HEK293T (cell line): ENCODE measurements around the gene ZWILCH.

Experiments
- ARNT ChIP-seq: fragments of 450-650 bp; IDR thresholded peaks from 2 replicates; pipeline ENCODE4 v1.6.1; 2017; ENCODE audit warnings: mild to moderate bottlenecking
- BHLHE40 ChIP-seq: fragments of 450-650 bp; IDR thresholded peaks from 2 replicates; pipeline ENCODE4 v1.6.1; 2016; ENCODE audit warnings: mild to moderate bottlenecking, moderate library complexity, borderline replicate concordance
- ELF4 ChIP-seq: fragments of 450-650 bp; IDR thresholded peaks from 2 replicates; pipeline ENCODE4 v1.6.1; 2017; ENCODE audit warnings: antibody characterized with exemption
- FOXA1 ChIP-seq: fragments of 450-650 bp; IDR thresholded peaks from 2 replicates; pipeline ENCODE4 v1.6.1; 2016; ENCODE audit warnings: mild to moderate bottlenecking
- FOXK2 ChIP-seq: fragments of 450-650 bp; IDR thresholded peaks from 2 replicates; pipeline ENCODE4 v1.6.1; 2016; ENCODE audit warnings: mild to moderate bottlenecking
- FOXM1 ChIP-seq: fragments of 450-650 bp; IDR thresholded peaks from 2 replicates; pipeline ENCODE4 v1.6.1; 2017; ENCODE audit warnings: mild to moderate bottlenecking, borderline replicate concordance
- HDGF ChIP-seq: fragments of 450-650 bp; IDR thresholded peaks from 2 replicates; pipeline ENCODE4 v1.6.1; 2017; ENCODE audit warnings: antibody characterized with exemption, borderline replicate concordance
- LEF1 ChIP-seq: fragments of 450-650 bp; IDR thresholded peaks from 2 replicates; pipeline ENCODE4 v1.6.1; 2017; ENCODE audit warnings: mild to moderate bottlenecking, borderline replicate concordance
- PKNOX1 ChIP-seq: fragments of 450-650 bp; IDR thresholded peaks from 2 replicates; pipeline ENCODE4 v1.6.1; 2016
- SP1 ChIP-seq: fragments of 450-650 bp; IDR thresholded peaks from 2 replicates; pipeline ENCODE4 v1.6.1; 2017
- SUZ12 ChIP-seq: fragments of 450-650 bp; IDR thresholded peaks from 2 replicates; pipeline ENCODE4 v1.6.1; 2016; ENCODE audit warnings: mild to moderate bottlenecking
- TARDBP ChIP-seq: fragments of 450-650 bp; IDR thresholded peaks from 2 replicates; pipeline ENCODE4 v1.6.1; 2016

GRCh38 chr15:66524838-66525237 is 19.7 kb downstream of the ZWILCH start:
- TF ChIP-seq FOXK2 (no peak), FOXM1 (no peak), SUZ12 (no peak), BHLHE40 (no peak), TARDBP (no peak), ELF4 (no peak), ARNT (no peak), SP1 (no peak), HDGF (no peak), PKNOX1 (no peak), FOXA1 (no peak), LEF1 (no peak)
